ENCODE measurements around the gene LSM14B. TPM values are rescaled to one million over a fixed set of nuclear protein-coding genes. Genes with fewer than 3 reads are reported as not detected.

The LSM14B gene
- total and polyA plus RNA-seq, 7 experiments from 2014 or later, result 1.4 to 61.5 (median 41.7) TPM

GRCh38 chr20:62141397-62142251, 19.3 kb downstream of the LSM14B start:
- CTCF ChIA-PET, result interaction anchor here (1.0 to 2.0 kb wide), 4 partner anchors 9 to 116 kb away, joined by 3 to 6 read pairs (median 5); partner anchors contain the start of gene LSM14B
- intact Hi-C loops (cut with micrococcal nuclease), result loop anchor here (2.0 to 5.0 kb wide), 4 partner anchors 15 to 246 kb away; partner anchors contain the start of gene RPS21 (in 1 of the 2)
- H3K4me1 ChIP-seq (ENCODE audit: control insufficient read depth in 2 of 2, insufficient read depth in 2 of 2, low read length in 2 of 2), result peaks cover 28 to 36% of the 10 kb centered on the region in 2 donors

GRCh38 chr20:62142252-62143080, 20.2 kb downstream of the LSM14B start:
- ChIA-PET POLR2A (interaction anchor here (0.8 to 5.6 kb wide), 11 partner anchors 17 to 1476 kb away, joined by 3 to 58 read pairs (median 5); partner anchors contain the start of genes ADRM1, LSM14B, OSBPL2 and TAF4), CTCF (interaction anchor here (0.5 to 2.0 kb wide), 5 partner anchors 9 to 132 kb away, joined by 3 to 6 read pairs (median 4); partner anchors contain the start of gene LSM14B)
- peaks cover 28 to 36% of the 10 kb centered on the region in 2 donors for H3K4me1 ChIP-seq (ENCODE audit: control insufficient read depth in 2 of 2, insufficient read depth in 2 of 2, low read length in 2 of 2)
- peaks cover 39 to 68% (median 61%) of the 10 kb centered on the region in 7 donors for H3K4me1 Mint-ChIP-seq
- H3K36me3 ChIP-seq (ENCODE audit: control insufficient read depth in 2 of 3, insufficient read depth in 3 of 3, low read length in 3 of 3), result peaks cover 27 to 32% (median 29%) of the 10 kb centered on the region in 3 experiments
- H3K4me3 ChIP-seq (ENCODE audit: low read length), result peak overlapping the region; percentile 62
- no peak for DNase-seq
- peaks cover 8 to 31% (median 20%) of the 10 kb centered on the region in 5 donors for H3K36me3 Mint-ChIP-seq
- H3K27me3 ChIP-seq (ENCODE audit: control insufficient read depth in 2 of 2, insufficient read depth in 2 of 2, low read length in 2 of 2), result no peaks in the 10 kb centered on the region
- peak; percentile 16 for ATAC-seq
- H3K27ac ChIP-seq (ENCODE audit: low read depth, low read length), result peak overlapping the region; percentile 75
- peak overlapping the region; percentile 89 to 98 (median 92) for H3K4me3 Mint-ChIP-seq
- no peaks in the 10 kb centered on the region for H3K9me3 ChIP-seq (ENCODE audit: control insufficient read depth in 2 of 3, low read length in 3 of 3)
- peak overlapping the region; percentile 80 to 97 (median 93) for H3K27ac Mint-ChIP-seq
- intact Hi-C loops (cut with micrococcal nuclease), result loop anchor here (1.0 to 5.0 kb wide), 10 partner anchors 14 to 245 kb away; partner anchors contain the start of genes ADRM1 (in 2 of the 2), LSM14B (in 2 of the 2), OSBPL2 (in 2 of the 2) and RPS21 (in 1 of the 2)
- H3K9me3 Mint-ChIP-seq, result no peaks in the 10 kb centered on the region
- H3K27me3 Mint-ChIP-seq, result no peaks in the 10 kb centered on the region

More at GRCh38 chr20:62141397-62142251, 19.3 kb downstream of the LSM14B start:
- Mint-ChIP-seq H3K4me1 (peaks cover 38 to 69% (median 59%) of the 10 kb centered on the region in 7 donors), H3K9me3 (no peaks in the 10 kb centered on the region), H3K4me3 (peak overlapping the region; percentile 89 to 98 (median 92)), H3K36me3 (peaks cover 8 to 38% (median 25%) of the 10 kb centered on the region in 5 donors), H3K27me3 (no peaks in the 10 kb centered on the region), H3K27ac (peak overlapping the region; percentile 80 to 97 (median 93))
- Histone ChIP-seq H3K4me3 (ENCODE audit: low read length) (peak overlapping the region; percentile 62), H3K36me3 (ENCODE audit: control insufficient read depth in 2 of 3, insufficient read depth in 3 of 3, low read length in 3 of 3) (peaks cover 31 to 39% (median 33%) of the 10 kb centered on the region in 3 experiments), H3K9me3 (ENCODE audit: control insufficient read depth in 2 of 3, low read length in 3 of 3) (no peaks in the 10 kb centered on the region), H3K27me3 (ENCODE audit: control insufficient read depth in 2 of 2, insufficient read depth in 2 of 2, low read length in 2 of 2) (no peaks in the 10 kb centered on the region), H3K27ac (ENCODE audit: low read depth, low read length) (peak overlapping the region; percentile 75)
- DNase-seq (peak in 7 of 9 donors; percentile 19 to 38 (median 32)), ATAC-seq (no peak)
- POLR2A ChIA-PET, result interaction anchor here (0.7 to 5.6 kb wide), 8 partner anchors 10 to 161 kb away, joined by 3 to 58 read pairs (median 6); partner anchors contain the start of genes ADRM1, LSM14B and TAF4

- POLR2A ChIA-PET, result interaction anchor here (0.8 to 5.6 kb wide), 11 partner anchors 9 to 1475 kb away, joined by 3 to 58 read pairs (median 4); partner anchors contain the start of genes ADRM1, LSM14B, OSBPL2 and TAF4
- peak; percentile 91 for ATAC-seq
Measured at GRCh38 chr20:62143081-62143956, 21.0 kb downstream of the LSM14B start, which contains the start of the genes PSMA7 and SS18L1. TSS of gene PSMA7 (minus strand) at chr20:62143394. CDS start at chr20:62143303, 91 bp downstream. TSS of gene SS18L1 (plus strand) at chr20:62143769. CDS start at chr20:62143821, 52 bp downstream.

GRCh38 chr20:62143957-62144825, 21.9 kb downstream of the LSM14B start:
- Mint-ChIP-seq H3K4me3 (peak overlapping the region; percentile 69 to 93 (median 88)), H3K9me3 (no peaks in the 10 kb centered on the region), H3K27me3 (no peaks in the 10 kb centered on the region), H3K4me1 (peaks cover 37 to 63% (median 56%) of the 10 kb centered on the region in 7 donors), H3K36me3 (peaks cover 0 to 17% (median 7%) of the 10 kb centered on the region in 5 donors), H3K27ac (peak overlapping the region; percentile 74 to 91 (median 87))
- ATAC-seq (peak; percentile 16), DNase-seq (peak in 8 of 9 donors; percentile 25 to 73 (median 40))
- Histone ChIP-seq H3K27ac (ENCODE audit: low read depth, low read length) (peak overlapping the region; percentile 75), H3K36me3 (ENCODE audit: control insufficient read depth in 2 of 3, insufficient read depth in 3 of 3, low read length in 3 of 3) (peaks cover 12 to 16% (median 15%) of the 10 kb centered on the region in 3 experiments), H3K9me3 (ENCODE audit: control insufficient read depth in 2 of 3, low read length in 3 of 3) (no peaks in the 10 kb centered on the region), H3K4me1 (ENCODE audit: control insufficient read depth in 2 of 2, insufficient read depth in 2 of 2, low read length in 2 of 2) (peaks cover 28 to 36% of the 10 kb centered on the region in 2 donors), H3K27me3 (ENCODE audit: control insufficient read depth in 2 of 2, insufficient read depth in 2 of 2, low read length in 2 of 2) (no peaks in the 10 kb centered on the region), H3K4me3 (ENCODE audit: low read length) (peak overlapping the region; percentile 65)
- ChIA-PET CTCF (interaction anchor here (1.4 kb wide), 1 partner anchor 133 kb away, joined by 3 read pairs; no protein-coding TSS in a partner anchor), POLR2A (interaction anchor here (1.2 to 5.6 kb wide), 6 partner anchors 10 to 94 kb away, joined by 4 to 58 read pairs (median 6); partner anchors contain the start of genes LSM14B, OSBPL2 and TAF4)
- intact Hi-C loops (cut with micrococcal nuclease), result loop anchor here (1.0 to 5.0 kb wide), 10 partner anchors 13 to 243 kb away; partner anchors contain the start of genes ADRM1 (in 2 of the 2), LSM14B (in 2 of the 2), OSBPL2 (in 2 of the 2) and RPS21 (in 1 of the 2)

More at GRCh38 chr20:62143081-62143956, 21.0 kb downstream of the LSM14B start, which contains the start of the genes PSMA7 and SS18L1:
- H3K36me3 ChIP-seq (ENCODE audit: control insufficient read depth in 2 of 3, insufficient read depth in 3 of 3, low read length in 3 of 3), result peaks cover 21 to 24% (median 21%) of the 10 kb centered on the region in 3 experiments
- H3K4me1 ChIP-seq (ENCODE audit: control insufficient read depth in 2 of 2, insufficient read depth in 2 of 2, low read length in 2 of 2), result peaks cover 28 to 36% of the 10 kb centered on the region in 2 donors
- no peaks in the 10 kb centered on the region for H3K9me3 ChIP-seq (ENCODE audit: control insufficient read depth in 2 of 3, low read length in 3 of 3)
- H3K27me3 ChIP-seq (ENCODE audit: control insufficient read depth in 2 of 2, insufficient read depth in 2 of 2, low read length in 2 of 2), result no peaks in the 10 kb centered on the region
- CTCF ChIA-PET, result interaction anchor here (1.4 to 1.7 kb wide), 2 partner anchors 10 to 133 kb away, joined by 3 to 6 read pairs; no protein-coding TSS in a partner anchor
- Mint-ChIP-seq H3K27me3 (no peaks in the 10 kb centered on the region), H3K4me3 (peak within 1 kb of the TSS; percentile 89 to 98 (median 92)), H3K9me3 (no peaks in the 10 kb centered on the region), H3K27ac (peak within 1 kb of the TSS; percentile 80 to 97 (median 93)), H3K36me3 (peaks cover under 1 to 22% (median 11%) of the 10 kb centered on the region in 5 donors), H3K4me1 (peaks cover 36 to 64% (median 56%) of the 10 kb centered on the region in 7 donors)
- H3K27ac ChIP-seq (ENCODE audit: low read depth, low read length), result peak within 1 kb of the TSS; percentile 75
- intact Hi-C loops (cut with micrococcal nuclease), result loop anchor here (1.0 to 5.0 kb wide), 10 partner anchors 13 to 244 kb away; partner anchors contain the start of genes ADRM1 (in 2 of the 2), LSM14B (in 2 of the 2), OSBPL2 (in 2 of the 2) and RPS21 (in 1 of the 2)
- H3K4me3 ChIP-seq (ENCODE audit: low read length), result peak within 1 kb of the TSS; percentile 65
- DNase-seq, result peak; percentile 79 to 90 (median 87)
